T-cell (primary cell): ENCODE data around the gene CNNM3. TPM values are rescaled to one million over a fixed set of nuclear protein-coding genes. Genes with fewer than 3 reads are reported as not detected.

Experiments used
- ATAC-seq, 4 experiments: fragments of 200-7000 bp in 3 of 4; fragments of 150-1000 bp in 1 of 4; cut with Tn5 transposase; replicated peaks in 1 of 4; 1 replicate in 3 of 4; 2 replicates in 1 of 4; pipeline ENCODE4 v1.10.0; 2021; ENCODE audit warnings: moderate library complexity in 3 of 4, mild to moderate bottlenecking in 2 of 4, moderate number of reproducible peaks in 1 of 4
- CTCF ChIA-PET, 2 donors: fragments of 300-600 bp; sonication (Branson Sonifier 250); formaldehyde crosslinking; loops; one replicate each; lab custom pipeline; 2022; ENCODE audit warnings: antibody characterized with exemption in 2 of 2; lab: Charles Lee
- POLR2A ChIA-PET, 2 donors: fragments of 300-600 bp; sonication (Branson Sonifier 250); formaldehyde crosslinking; loops; one replicate each; lab custom pipeline; 2022; ENCODE audit warnings: antibody characterized with exemption in 2 of 2; lab: Charles Lee
- DNase-seq, 35 experiments: peaks; one replicate each; pipeline versions ENCODE4 v3.0.0 to v3.0.0-alpha.2; 2013 to 2023
- H3K27ac ChIP-seq: one replicate; pipeline ENCODE4 v1.5.1; 2013; ENCODE audit warnings: low read length
- H3K27me3 ChIP-seq, 2 experiments: replicated peaks in 1 of 2; 1 replicate in 1 of 2; 2 replicates in 1 of 2; pipeline versions ENCODE4 v1.6.1 to v1.7.0; 2013; ENCODE audit warnings: low read length in 1 of 2, mixed read lengths in 1 of 2; ENCODE audit not compliant: control insufficient read depth in 2 of 2, insufficient read depth in 2 of 2; ENCODE audit errors: extremely low read depth in 1 of 2
- H3K36me3 ChIP-seq, 2 donors: 1 replicate in 1 of 2; 2 replicates in 1 of 2; pipeline versions ENCODE4 v1.6.1 to v1.7.0; 2013; ENCODE audit warnings: low read length in 1 of 2; ENCODE audit not compliant: control insufficient read depth in 2 of 2, insufficient read depth in 1 of 2; ENCODE audit errors: extremely low read depth in 1 of 2
- H3K4me1 ChIP-seq, 2 experiments: 1 replicate in 1 of 2; 2 replicates in 1 of 2; pipeline versions ENCODE4 v1.6.1 to v1.7.0; 2013; ENCODE audit warnings: low read length in 2 of 2, mixed read lengths in 1 of 2; ENCODE audit not compliant: insufficient read depth in 2 of 2, control insufficient read depth in 1 of 2; ENCODE audit errors: extremely low read depth in 1 of 2
- H3K4me3 ChIP-seq, 2 donors: 1 replicate in 1 of 2; 2 replicates in 1 of 2; pipeline versions ENCODE4 v1.5.1 to v1.7.0; 2013; ENCODE audit warnings: mild to moderate bottlenecking in 2 of 2, low read length in 1 of 2, moderate library complexity in 1 of 2; ENCODE audit not compliant: control insufficient read depth in 1 of 2; ENCODE audit errors: extremely low read depth in 1 of 2
- H3K9me3 ChIP-seq: 2 replicates; pipeline ENCODE4 v1.7.0; 2013
- H3K27ac Mint-ChIP-seq, 2 donors: one replicate each; pipeline ENCODE4 v1.8.0; 2020 to 2021; ENCODE audit warnings: mild to moderate bottlenecking in 2 of 2, mixed read lengths in 2 of 2
- H3K27me3 Mint-ChIP-seq, 2 donors: one replicate each; pipeline ENCODE4 v1.8.0; 2021 to 2022; ENCODE audit warnings: mixed read lengths in 2 of 2
- H3K36me3 Mint-ChIP-seq: one replicate; pipeline ENCODE4 v1.8.0; 2021; ENCODE audit warnings: mixed read lengths
- H3K4me1 Mint-ChIP-seq, 3 donors: one replicate each; pipeline ENCODE4 v1.8.0; 2020 to 2022; ENCODE audit warnings: mixed read lengths in 3 of 3, mild to moderate bottlenecking in 1 of 3
- H3K4me3 Mint-ChIP-seq, 3 donors: one replicate each; pipeline ENCODE4 v1.8.0; 2020 to 2022; ENCODE audit warnings: mild to moderate bottlenecking in 3 of 3, mixed read lengths in 3 of 3, moderate library complexity in 3 of 3
- H3K9me3 Mint-ChIP-seq, 3 donors: one replicate each; pipeline ENCODE4 v1.8.0; 2020 to 2022; ENCODE audit warnings: mixed read lengths in 3 of 3
- WGBS: methylation state at CpG from one replicate; pipeline ENCODE4 v1.1.5; 2013; ENCODE audit warnings: missing lambda C conversion rate; ENCODE audit not compliant: insufficient coverage; 5-methylcytosine and 5-hydroxymethylcytosine counted together
- total RNA-seq, 35 experiments: library from RNA in 6 of 35; stranded (reverse) in 6 of 35; fragments of 120-200 nt in 1 of 35; gene quantifications; one replicate each; pipeline versions ENCODE4 v1.2.1 to v1.2.4 and lab custom pipeline; 2013 to 2026

The CNNM3 gene
- total RNA-seq, 5 donors from 2014 or later (not counting 1 experiment from before 2014, with no cell fraction given), result 44.2 to 55.3 (median 48.0) TPM

DNA sequence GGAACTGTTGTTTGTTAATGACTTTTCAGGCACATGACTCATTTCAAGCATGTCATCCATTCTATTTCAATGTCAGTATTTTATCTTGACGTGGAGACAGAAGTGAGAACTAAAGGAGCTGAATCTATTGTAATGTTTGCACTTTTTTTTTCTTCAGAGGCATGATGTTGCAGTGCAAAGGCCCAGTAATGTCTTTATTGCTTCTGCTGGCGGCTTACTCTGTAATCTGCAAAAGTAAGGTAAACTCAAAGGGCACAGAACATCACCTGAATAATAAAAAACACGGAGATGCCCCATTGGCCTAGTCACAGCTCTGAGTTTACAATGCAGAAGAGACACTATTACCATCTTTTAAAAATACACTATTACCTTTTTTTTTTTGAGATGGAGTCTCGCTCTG is 2.4 kb upstream of the CNNM3 start:
- Mint-ChIP-seq H3K27me3 (no peaks in the 10 kb centered on the region), H3K4me3 (no peak overlapping the region), H3K27ac (no peak overlapping the region), H3K4me1 (peaks cover 31 to 46% (median 41%) of the 10 kb centered on the region in 3 donors), H3K36me3 (peaks cover 4% of the 10 kb centered on the region), H3K9me3 (no peaks in the 10 kb centered on the region)
- H3K36me3 ChIP-seq, result peaks cover 3 to 19% of the 10 kb centered on the region in 2 donors
- H3K4me1 ChIP-seq, result peaks cover 15 to 22% of the 10 kb centered on the region in 2 experiments
- H3K27ac ChIP-seq, result no peak overlapping the region
- CTCF ChIA-PET, result interaction anchor here in 1 of 2 donors (0.7 kb wide), 1 partner anchor 103 kb away, joined by 4 read pairs; no protein-coding TSS in a partner anchor
- no peaks in the 10 kb centered on the region for H3K9me3 ChIP-seq
- H3K4me3 ChIP-seq, result no peak overlapping the region
- no peak for ATAC-seq
- WGBS, result 100% methylated on average over 2 of the region's 4 CpGs
- POLR2A ChIA-PET, result interaction anchor here in 1 of 2 donors (0.6 kb wide), 1 partner anchor 53 kb away, joined by 10 read pairs; no protein-coding TSS in a partner anchor
- no peaks in the 10 kb centered on the region for H3K27me3 ChIP-seq
- DNase-seq, result no peak

- DNase-seq, result peak in 10 of 35 experiments; percentile 10 to 50 (median 22)
- peak overlapping the region; percentile 93 to 95 for H3K27ac Mint-ChIP-seq
- under 1% methylated on average over 48 of the region's 60 CpGs for WGBS
These were observed 542 bp upstream of the CNNM3 start for GRCh38 chr2:96815326-96816126.

DNA sequence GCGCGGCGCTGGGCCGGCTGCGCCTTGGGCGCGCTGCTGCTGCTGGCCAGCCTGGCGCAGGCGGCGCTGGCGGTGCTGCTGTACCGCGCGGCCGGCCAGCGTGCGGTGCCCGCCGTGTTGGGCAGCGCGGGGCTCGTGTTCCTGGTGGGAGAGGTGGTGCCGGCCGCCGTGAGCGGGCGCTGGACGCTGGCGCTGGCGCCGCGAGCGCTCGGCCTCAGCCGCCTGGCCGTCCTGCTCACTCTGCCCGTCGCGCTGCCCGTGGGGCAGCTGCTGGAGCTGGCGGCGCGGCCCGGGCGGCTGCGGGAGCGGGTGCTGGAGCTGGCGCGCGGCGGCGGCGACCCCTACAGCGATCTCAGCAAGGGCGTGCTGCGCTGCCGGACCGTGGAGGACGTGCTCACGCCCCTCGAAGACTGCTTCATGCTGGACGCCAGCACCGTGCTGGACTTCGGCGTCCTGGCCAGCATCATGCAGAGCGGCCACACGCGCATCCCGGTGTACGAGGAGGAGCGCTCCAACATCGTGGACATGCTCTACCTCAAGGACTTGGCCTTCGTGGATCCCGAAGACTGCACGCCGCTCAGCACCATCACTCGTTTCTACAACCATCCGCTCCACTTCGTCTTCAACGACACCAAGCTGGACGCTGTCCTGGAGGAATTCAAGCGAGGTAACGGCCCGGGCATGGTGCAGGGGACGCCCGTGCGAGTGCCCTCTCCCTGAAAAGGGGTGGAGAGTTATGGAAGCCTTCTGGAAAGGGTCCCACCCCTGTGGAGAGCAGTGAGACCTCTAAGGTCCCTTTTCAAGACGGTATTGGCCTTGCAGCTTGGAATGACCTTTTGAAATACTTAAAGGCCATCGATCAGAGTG is 1.0 kb downstream of the CNNM3 start:
- Histone ChIP-seq H3K4me1 (peaks cover 23 to 50% of the 10 kb centered on the region in 2 experiments), H3K27ac (no peak overlapping the region), H3K9me3 (no peaks in the 10 kb centered on the region), H3K4me3 (peak overlapping the region; percentile 58 to 86), H3K27me3 (no peaks in the 10 kb centered on the region), H3K36me3 (peaks cover 0 to 10% of the 10 kb centered on the region in 2 donors)
- ATAC-seq (no peak), DNase-seq (no peak)
- Mint-ChIP-seq H3K4me3 (peak overlapping the region; percentile 84 to 86 (median 85)), H3K4me1 (peaks cover 63 to 70% (median 67%) of the 10 kb centered on the region in 3 donors), H3K27me3 (no peaks in the 10 kb centered on the region), H3K36me3 (peaks cover 14% of the 10 kb centered on the region), H3K9me3 (no peaks in the 10 kb centered on the region), H3K27ac (peak overlapping the region; percentile 71 to 78)
- POLR2A ChIA-PET, result interaction anchor here in 1 of 2 donors (0.5 kb wide), 1 partner anchor 43 kb away, joined by 5 read pairs; no protein-coding TSS in a partner anchor
- CTCF ChIA-PET, result interaction anchor here (0.6 to 2.2 kb wide), 6 partner anchors 41 to 146 kb away, joined by 3 to 6 read pairs (median 4); partner anchors contain the start of genes ANKRD39 (in 1 of the 2) and LMAN2L (in 1 of the 2)
- 4% methylated on average over 75 of the region's 89 CpGs for WGBS

More at GRCh38 chr2:96815326-96816126, 542 bp upstream of the CNNM3 start:
- Mint-ChIP-seq H3K36me3 (peaks cover 11% of the 10 kb centered on the region), H3K4me3 (peak overlapping the region; percentile 85 to 94 (median 85)), H3K4me1 (peaks cover 50 to 60% (median 57%) of the 10 kb centered on the region in 3 donors), H3K9me3 (no peaks in the 10 kb centered on the region), H3K27me3 (no peaks in the 10 kb centered on the region)
- no peaks in the 10 kb centered on the region for H3K27me3 ChIP-seq
- peak; percentile 2 to 10 (median 8) for ATAC-seq
- ChIA-PET CTCF (interaction anchor here (0.6 to 1.0 kb wide), 7 partner anchors 12 to 1674 kb away, joined by 3 to 5 read pairs (median 3); no protein-coding TSS in a partner anchor), POLR2A (interaction anchor here in 1 of 2 donors (0.8 kb wide), 1 partner anchor 22 kb away, joined by 4 read pairs; no protein-coding TSS in a partner anchor)
- peak overlapping the region; percentile 60 to 70 for H3K4me3 ChIP-seq
- no peaks in the 10 kb centered on the region for H3K9me3 ChIP-seq
- peak overlapping the region; percentile 54 for H3K27ac ChIP-seq
- peaks cover 0 to 14% of the 10 kb centered on the region in 2 donors for H3K36me3 ChIP-seq
- peaks cover 23 to 41% of the 10 kb centered on the region in 2 experiments for H3K4me1 ChIP-seq

GRCh38 chr2:96817882-96818281 is 1.8 kb downstream of the CNNM3 start:
- Histone ChIP-seq H3K27ac (no peak overlapping the region), H3K4me1 (peaks cover 23 to 55% of the 10 kb centered on the region in 2 experiments), H3K27me3 (no peaks in the 10 kb centered on the region), H3K36me3 (peaks cover 0 to 18% of the 10 kb centered on the region in 2 donors), H3K4me3 (peak overlapping the region in 1 of 2 donors; percentile 58), H3K9me3 (no peaks in the 10 kb centered on the region)
- Mint-ChIP-seq H3K36me3 (peaks cover 17% of the 10 kb centered on the region), H3K27ac (peak overlapping the region; percentile 71 to 78), H3K27me3 (no peaks in the 10 kb centered on the region), H3K9me3 (no peaks in the 10 kb centered on the region), H3K4me3 (peak overlapping the region; percentile 84 to 86 (median 85)), H3K4me1 (peaks cover 56 to 66% (median 66%) of the 10 kb centered on the region in 3 donors)
- ATAC-seq, result no peak
- POLR2A ChIA-PET, result interaction anchor here in 1 of 2 donors (0.5 kb wide), 1 partner anchor 44 kb away, joined by 5 read pairs; no protein-coding TSS in a partner anchor
- no peak for DNase-seq
- CTCF ChIA-PET, result interaction anchor here in 1 of 2 donors (0.6 to 2.2 kb wide), 2 partner anchors 13 to 40 kb away, joined by 4 to 6 read pairs; partner anchors contain the start of gene ANKRD39
- 98% methylated on average over 6 of the region's 8 CpGs for WGBS

GRCh38 chr2:96819128-96819875 is 3.2 kb downstream of the CNNM3 start:
- Histone ChIP-seq H3K9me3 (no peaks in the 10 kb centered on the region), H3K27ac (no peak overlapping the region), H3K36me3 (peaks cover 4 to 26% of the 10 kb centered on the region in 2 donors), H3K4me1 (peaks cover 23 to 61% of the 10 kb centered on the region in 2 experiments), H3K4me3 (no peak overlapping the region), H3K27me3 (no peaks in the 10 kb centered on the region)
- H3K4me1 Mint-ChIP-seq, result peaks cover 55 to 68% (median 65%) of the 10 kb centered on the region in 3 donors
- peak overlapping the region; percentile 84 to 86 (median 85) for H3K4me3 Mint-ChIP-seq
- H3K9me3 Mint-ChIP-seq, result no peaks in the 10 kb centered on the region
- no peak for ATAC-seq
- H3K27me3 Mint-ChIP-seq, result no peaks in the 10 kb centered on the region
- peak overlapping the region in 1 of 2 donors; percentile 40 for H3K27ac Mint-ChIP-seq
- CTCF ChIA-PET, result interaction anchor here in 1 of 2 donors (0.6 to 1.2 kb wide), 2 partner anchors 39 to 475 kb away, joined by 3 to 5 read pairs; partner anchors contain the start of gene ANKRD39
- POLR2A ChIA-PET, result interaction anchor here (0.6 kb wide), 2 partner anchors 25 to 33 kb away, joined by 6 to 9 read pairs; no protein-coding TSS in a partner anchor
- peaks cover 17% of the 10 kb centered on the region for H3K36me3 Mint-ChIP-seq
- no peak for DNase-seq
- 89% methylated on average over 10 of the region's 10 CpGs for WGBS
